Neural crest cell (in vitro differentiated cells): ENCODE results near the gene RASGEF1B. TPM values are rescaled to one million over a fixed set of nuclear protein-coding genes. Genes with fewer than 3 reads are reported as not detected.
A peak's percentile ranks its signal among the peaks of the same experiment; 100 is the strongest.

ENCODE experiments used
- DNase-seq: peaks from one replicate; pipeline ENCODE4 v3.0.0; 2021; ENCODE audit warnings: low read depth, mixed read lengths, low spot score
- H3K27ac Mint-ChIP-seq: one replicate; pipeline ENCODE4 v1.8.0; 2021; ENCODE audit warnings: mild to moderate bottlenecking, mixed read lengths; ENCODE audit not compliant: unreplicated experiment
- H3K27me3 Mint-ChIP-seq: 2 replicates; pipeline ENCODE4 v1.8.0; 2021; ENCODE audit warnings: low read depth, mild to moderate bottlenecking, mixed read lengths
- H3K36me3 Mint-ChIP-seq: 2 replicates; pipeline ENCODE4 v1.8.0; 2021; ENCODE audit warnings: low read depth, mild to moderate bottlenecking, mixed read lengths
- H3K4me1 Mint-ChIP-seq: 2 replicates; pipeline ENCODE4 v1.8.0; 2021; ENCODE audit warnings: mixed read lengths
- H3K4me3 Mint-ChIP-seq: one replicate; pipeline ENCODE4 v1.8.0; 2021; ENCODE audit warnings: mild to moderate bottlenecking, mixed read lengths
- H3K9me3 Mint-ChIP-seq: 2 replicates; pipeline ENCODE4 v1.8.0; 2021; ENCODE audit warnings: mixed read lengths
- CTCF ChIP-seq: fragments of 200-600 bp; sonication (generic); conservative IDR thresholded peaks from 2 replicates; pipeline ENCODE4 v1.5.0; 2021; ENCODE audit warnings: antibody characterized with exemption, mild to moderate bottlenecking
- total RNA-seq: library from RNA; stranded (reverse); gene quantifications from 2 replicates; pipeline ENCODE4 v1.2.1, GENCODE V29; 2021

Gene RASGEF1B
- total RNA-seq, 1 donor from 2014 or later = 1.7 TPM

- peak overlapping the region; percentile 78 for H3K27ac Mint-ChIP-seq
These were observed 25.1 kb downstream of the RASGEF1B start for GRCh38 chr4:81446634-81447033.

GRCh38 chr4:81445196-81445595 lies 26.5 kb downstream of the RASGEF1B start:
- no peak for TF ChIP-seq CTCF
- Mint-ChIP-seq H3K27ac (no peak overlapping the region), H3K4me1 (peaks cover 11% of the 10 kb centered on the region), H3K4me3 (no peak overlapping the region), H3K9me3 (peaks cover 10% of the 10 kb centered on the region), H3K36me3 (peaks cover 6% of the 10 kb centered on the region), H3K27me3 (no peaks in the 10 kb centered on the region)
- DNase-seq = no peak

More at GRCh38 chr4:81446634-81447033, 25.1 kb downstream of the RASGEF1B start:
- no peak for DNase-seq
- peaks cover 10% of the 10 kb centered on the region for H3K9me3 Mint-ChIP-seq
- H3K27me3 Mint-ChIP-seq = no peaks in the 10 kb centered on the region
- no peak for TF ChIP-seq CTCF
- H3K4me1 Mint-ChIP-seq = peaks cover 11% of the 10 kb centered on the region
- H3K36me3 Mint-ChIP-seq = peaks cover 6% of the 10 kb centered on the region
- H3K4me3 Mint-ChIP-seq = no peak overlapping the region

- Mint-ChIP-seq H3K4me1 (peaks cover 11% of the 10 kb centered on the region), H3K9me3 (peaks cover 10% of the 10 kb centered on the region), H3K4me3 (no peak overlapping the region), H3K27ac (no peak overlapping the region), H3K27me3 (no peaks in the 10 kb centered on the region), H3K36me3 (peaks cover 6% of the 10 kb centered on the region)
- no peak for DNase-seq
- TF ChIP-seq CTCF = no peak
These were observed 29.1 kb downstream of the RASGEF1B start for GRCh38 chr4:81442484-81443085.

GRCh38 chr4:81440949-81441348 lies 30.8 kb downstream of the RASGEF1B start:
- Mint-ChIP-seq H3K27ac (no peak overlapping the region), H3K4me3 (no peak overlapping the region), H3K9me3 (peaks cover 10% of the 10 kb centered on the region), H3K27me3 (no peaks in the 10 kb centered on the region), H3K36me3 (peaks cover 6% of the 10 kb centered on the region), H3K4me1 (no peaks in the 10 kb centered on the region)
- TF ChIP-seq CTCF = no peak
- no peak for DNase-seq

GRCh38 chr4:81436941-81437574 lies 34.6 kb downstream of the RASGEF1B start:
- no peak overlapping the region for H3K4me3 Mint-ChIP-seq

More at GRCh38 chr4:81436941-81437574, 34.6 kb downstream of the RASGEF1B start:
- H3K27me3 Mint-ChIP-seq = no peaks in the 10 kb centered on the region
- H3K4me1 Mint-ChIP-seq = no peaks in the 10 kb centered on the region
- TF ChIP-seq CTCF = no peak
- H3K27ac Mint-ChIP-seq = no peak overlapping the region
- DNase-seq = no peak
- no peaks in the 10 kb centered on the region for H3K9me3 Mint-ChIP-seq
- H3K36me3 Mint-ChIP-seq = no peaks in the 10 kb centered on the region
